ENCODE measurements around the gene RNF145. TPM values are rescaled to one million over a fixed set of nuclear protein-coding genes. Genes with fewer than 3 reads are reported as not detected.

Gene RNF145
- total RNA-seq, 1 experiment from 2014 or later: 193 TPM

GRCh38 chr5:159215886-159216285 is 6.5 kb upstream of the RNF145 start:
- CTCF ChIA-PET: interaction anchor here (0.6 kb wide), 1 partner anchor 31 kb away, joined by 3 read pairs; no protein-coding TSS in a partner anchor
- Mint-ChIP-seq H3K9me3 (ENCODE audit: low read depth, unreplicated experiment) (no peaks in the 10 kb centered on the region), H3K27me3 (ENCODE audit: unreplicated experiment) (no peaks in the 10 kb centered on the region), H3K27ac (ENCODE audit: unreplicated experiment) (peak overlapping the region; percentile 52), H3K36me3 (ENCODE audit: insufficient read depth, unreplicated experiment) (peaks cover 35% of the 10 kb centered on the region), H3K4me1 (ENCODE audit: low read depth, unreplicated experiment) (peaks cover 66% of the 10 kb centered on the region), H3K4me3 (ENCODE audit: low read depth, unreplicated experiment) (no peak overlapping the region)
- intact Hi-C loops (cut with micrococcal nuclease; ENCODE audit: unreplicated experiment): loop anchor here (10.0 kb wide), 1 partner anchor 1331 kb away; no protein-coding TSS in a partner anchor
- DNase-seq: no peak
- BruUV-seq (replicated peaks): no TSS peak
- TF ChIP-seq, protein P1, sequence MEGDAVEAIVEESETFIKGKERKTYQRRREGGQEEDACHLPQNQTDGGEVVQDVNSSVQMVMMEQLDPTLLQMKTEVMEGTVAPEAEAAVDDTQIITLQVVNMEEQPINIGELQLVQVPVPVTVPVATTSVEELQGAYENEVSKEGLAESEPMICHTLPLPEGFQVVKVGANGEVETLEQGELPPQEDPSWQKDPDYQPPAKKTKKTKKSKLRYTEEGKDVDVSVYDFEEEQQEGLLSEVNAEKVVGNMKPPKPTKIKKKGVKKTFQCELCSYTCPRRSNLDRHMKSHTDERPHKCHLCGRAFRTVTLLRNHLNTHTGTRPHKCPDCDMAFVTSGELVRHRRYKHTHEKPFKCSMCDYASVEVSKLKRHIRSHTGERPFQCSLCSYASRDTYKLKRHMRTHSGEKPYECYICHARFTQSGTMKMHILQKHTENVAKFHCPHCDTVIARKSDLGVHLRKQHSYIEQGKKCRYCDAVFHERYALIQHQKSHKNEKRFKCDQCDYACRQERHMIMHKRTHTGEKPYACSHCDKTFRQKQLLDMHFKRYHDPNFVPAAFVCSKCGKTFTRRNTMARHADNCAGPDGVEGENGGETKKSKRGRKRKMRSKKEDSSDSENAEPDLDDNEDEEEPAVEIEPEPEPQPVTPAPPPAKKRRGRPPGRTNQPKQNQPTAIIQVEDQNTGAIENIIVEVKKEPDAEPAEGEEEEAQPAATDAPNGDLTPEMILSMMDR (IDR thresholded peaks at IDR 0.05; ENCODE audit: unreplicated experiment): no peak

DNA sequence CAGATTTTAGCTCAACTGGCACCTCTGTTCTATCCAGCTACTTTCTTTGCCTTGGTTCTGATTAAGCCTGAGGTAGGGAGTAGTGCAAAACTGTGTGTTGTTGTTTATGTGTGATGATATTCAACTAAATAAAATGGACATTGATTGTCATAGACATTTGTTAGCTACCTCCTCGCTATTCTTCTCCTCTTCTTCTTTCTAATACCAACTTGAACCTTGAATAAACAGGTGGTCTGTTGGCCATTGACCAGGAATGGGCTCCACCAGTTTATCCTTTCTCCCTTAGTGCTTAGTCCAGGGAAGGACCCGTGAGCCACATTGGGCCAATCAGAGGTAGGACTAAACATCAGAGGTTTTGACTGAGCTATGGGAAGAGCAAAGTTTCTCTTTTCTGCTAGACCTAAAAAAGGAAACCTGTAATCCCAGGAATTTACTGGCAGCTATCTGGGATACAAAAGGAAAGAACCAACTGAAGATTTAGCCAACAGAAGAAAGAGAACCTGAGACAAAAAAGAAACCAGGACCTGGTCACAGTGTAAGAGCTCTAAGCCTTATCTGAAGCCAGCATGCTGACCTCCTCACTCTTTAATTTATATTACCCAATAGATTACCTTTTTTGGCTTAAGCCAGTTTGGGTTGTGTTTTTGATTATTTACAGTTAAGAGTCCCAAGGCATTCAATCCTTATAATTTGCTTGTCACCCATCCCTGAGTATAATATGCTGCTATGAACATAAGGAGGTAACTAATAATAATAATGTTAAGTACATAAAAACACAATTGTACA is 5.3 kb upstream of the RNF145 start:
- intact Hi-C loops (cut with micrococcal nuclease; ENCODE audit: unreplicated experiment): loop anchor here (5.0 to 10.0 kb wide), 2 partner anchors 103 to 1330 kb away; no protein-coding TSS in a partner anchor
- TF ChIP-seq, protein P1 (IDR thresholded peaks at IDR 0.05; ENCODE audit: unreplicated experiment): no peak
- no peaks in the 10 kb centered on the region for H3K9me3 Mint-ChIP-seq (ENCODE audit: low read depth, unreplicated experiment)
- no TSS peak for BruUV-seq (replicated peaks)
- peaks cover 78% of the 10 kb centered on the region for H3K4me1 Mint-ChIP-seq (ENCODE audit: low read depth, unreplicated experiment)
- H3K36me3 Mint-ChIP-seq (ENCODE audit: insufficient read depth, unreplicated experiment): peaks cover 47% of the 10 kb centered on the region
- H3K4me3 Mint-ChIP-seq (ENCODE audit: low read depth, unreplicated experiment): no peak overlapping the region
- no peak for DNase-seq
- peak overlapping the region; percentile 52 for H3K27ac Mint-ChIP-seq (ENCODE audit: unreplicated experiment)
- CTCF ChIA-PET: interaction anchor here (0.6 to 1.0 kb wide), 2 partner anchors 10 to 58 kb away, joined by 3 to 6 read pairs; no protein-coding TSS in a partner anchor
- no peaks in the 10 kb centered on the region for H3K27me3 Mint-ChIP-seq (ENCODE audit: unreplicated experiment)

DNA sequence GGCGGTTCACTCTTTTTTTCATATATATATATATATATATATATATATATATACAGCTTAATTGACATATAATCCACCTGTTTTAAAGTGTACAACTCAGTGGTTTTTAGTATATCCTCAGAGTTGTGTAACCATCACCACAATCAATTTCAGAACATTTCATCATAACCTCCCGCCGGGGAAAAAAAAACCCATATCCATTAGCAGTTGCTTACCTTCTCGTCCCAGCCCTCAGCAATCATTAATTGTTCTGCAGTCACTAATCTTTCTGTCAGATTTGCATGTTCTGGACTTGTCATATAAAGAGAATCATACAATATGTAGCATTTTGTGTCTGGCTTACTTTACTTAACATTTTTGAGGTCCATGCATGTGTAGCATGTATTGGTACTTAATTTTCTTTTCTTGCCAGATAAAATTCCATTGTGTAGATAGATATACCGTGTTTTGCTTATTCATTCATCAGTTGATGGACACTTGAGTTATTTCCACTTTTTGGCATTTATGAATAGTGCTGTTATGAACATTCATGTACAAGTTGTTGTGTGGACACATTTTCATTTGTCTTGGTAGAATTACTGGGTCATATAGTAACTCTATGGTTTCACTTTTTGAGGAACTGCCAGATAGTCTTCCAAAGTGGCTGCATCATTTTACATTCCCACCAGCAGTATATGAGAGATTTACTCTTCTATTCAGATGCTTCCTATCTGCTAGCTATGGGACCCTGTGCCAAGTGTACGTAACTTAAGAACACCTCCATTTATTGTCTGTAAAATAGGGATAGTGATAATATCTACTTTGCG is 3.5 kb upstream of the RNF145 start:
- Mint-ChIP-seq H3K36me3 (ENCODE audit: insufficient read depth, unreplicated experiment) (peaks cover 59% of the 10 kb centered on the region), H3K4me1 (ENCODE audit: low read depth, unreplicated experiment) (peaks cover 67% of the 10 kb centered on the region), H3K9me3 (ENCODE audit: low read depth, unreplicated experiment) (no peaks in the 10 kb centered on the region), H3K27me3 (ENCODE audit: unreplicated experiment) (no peaks in the 10 kb centered on the region), H3K4me3 (ENCODE audit: low read depth, unreplicated experiment) (no peak overlapping the region), H3K27ac (ENCODE audit: unreplicated experiment) (peak overlapping the region; percentile 92)
- intact Hi-C loops (cut with micrococcal nuclease; ENCODE audit: unreplicated experiment): loop anchor here (5.0 to 10.0 kb wide), 2 partner anchors 104 to 1328 kb away; no protein-coding TSS in a partner anchor
- CTCF ChIA-PET: interaction anchor here (0.6 kb wide), 1 partner anchor 41 kb away, joined by 3 read pairs; no protein-coding TSS in a partner anchor
- BruUV-seq (replicated peaks): no TSS peak
- TF ChIP-seq, protein P1 (IDR thresholded peaks at IDR 0.05; ENCODE audit: unreplicated experiment): no peak
- peak; percentile 45 for DNase-seq

GRCh38 chr5:159211729-159212174 is 2.4 kb upstream of the RNF145 start:
- Mint-ChIP-seq H3K9me3 (ENCODE audit: low read depth, unreplicated experiment) (no peaks in the 10 kb centered on the region), H3K27me3 (ENCODE audit: unreplicated experiment) (no peaks in the 10 kb centered on the region), H3K4me3 (ENCODE audit: low read depth, unreplicated experiment) (peak overlapping the region; percentile 95), H3K4me1 (ENCODE audit: low read depth, unreplicated experiment) (peaks cover 68% of the 10 kb centered on the region), H3K27ac (ENCODE audit: unreplicated experiment) (peak overlapping the region; percentile 92), H3K36me3 (ENCODE audit: insufficient read depth, unreplicated experiment) (peaks cover 70% of the 10 kb centered on the region)
- DNase-seq: peak; percentile 32
- no TSS peak for BruUV-seq (replicated peaks)
- CTCF ChIA-PET: interaction anchor here (1.1 to 1.6 kb wide), 2 partner anchors 29 to 33 kb away, joined by 3 read pairs; no protein-coding TSS in a partner anchor
- intact Hi-C loops (cut with micrococcal nuclease; ENCODE audit: unreplicated experiment): loop anchor here (5.0 to 10.0 kb wide), 2 partner anchors 106 to 1327 kb away; no protein-coding TSS in a partner anchor
- TF ChIP-seq, protein P1 (IDR thresholded peaks at IDR 0.05; ENCODE audit: unreplicated experiment): no peak

Data from Calu3 (cell line).